ENCODE results near the gene KNL1.
"Not testable (repeated sequence)": the region's sequence is repeated elsewhere in the genome, so short reads cannot be mapped to it uniquely, and the experiment has no call there.

The KNL1 gene

GRCh38 chr15:40664909-40665308 is 70.9 kb downstream of the KNL1 start (continued):
- TF ChIP-seq ZNF571 (tag by site-specific recombination; IDR thresholded peaks at IDR 0.05) (no peak), ZXDB (tag by site-specific recombination; IDR thresholded peaks at IDR 0.05) (no peak), ZNF704 (tag by site-specific recombination; IDR thresholded peaks at IDR 0.05) (no peak), BCL11B (tag by site-specific recombination; IDR thresholded peaks at IDR 0.05; ENCODE audit: low read depth) (no peak), ZNF10 (tag by site-specific recombination; IDR thresholded peaks at IDR 0.05) (no peak), KLF8 (tag by site-specific recombination; IDR thresholded peaks at IDR 0.05) (no peak), ZNF274 (IDR thresholded peaks at IDR 0.05; ENCODE audit: low read length) (no peak), ZNF274 (tag by site-specific recombination; IDR thresholded peaks at IDR 0.05; ENCODE audit: borderline replicate concordance) (no peak), BCL6B (tag by site-specific recombination; IDR thresholded peaks at IDR 0.05) (no peak), ZNF555 (tag by site-specific recombination; conservative IDR thresholded peaks at IDR 0.05) (no peak)

- H3K36me3 ChIP-seq (ENCODE audit: control insufficient read depth in 2 of 2, insufficient read depth in 1 of 2, low read length in 2 of 2); H3K9me3 ChIP-seq (ENCODE audit: control insufficient read depth, insufficient read depth, low read depth, low read length); H3K4me1 ChIP-seq (ENCODE audit: control insufficient read depth, insufficient read depth, low read length); H3K4me3 ChIP-seq (ENCODE audit: low read depth, low read length); POLR2A ChIA-PET; H3K27ac ChIP-seq (ENCODE audit: extremely low read depth, low read depth, low read length): not testable (repeated sequence)
- CTCF ChIA-PET: interaction anchor here (0.6 kb wide), 1 partner anchor 82 kb away, joined by 3 read pairs; no protein-coding TSS in a partner anchor
Observed at GRCh38 chr15:40676290-40676689, 82.2 kb downstream of the KNL1 start.

GRCh38 chr15:40676906-40677305 is 82.9 kb downstream of the KNL1 start:
- POLR2A ChIA-PET; H3K36me3 ChIP-seq (ENCODE audit: control insufficient read depth in 2 of 2, insufficient read depth in 1 of 2, low read length in 2 of 2); H3K4me3 ChIP-seq (ENCODE audit: low read depth, low read length); H3K27ac ChIP-seq (ENCODE audit: extremely low read depth, low read depth, low read length); H3K9me3 ChIP-seq (ENCODE audit: control insufficient read depth, insufficient read depth, low read depth, low read length); H3K4me1 ChIP-seq (ENCODE audit: control insufficient read depth, insufficient read depth, low read length): not testable (repeated sequence)
- CTCF ChIA-PET: interaction anchor here (0.5 to 1.9 kb wide), 3 partner anchors 42 to 108 kb away, joined by 3 to 6 read pairs (median 4); no protein-coding TSS in a partner anchor

- no peaks in the 10 kb centered on the region for H3K36me3 ChIP-seq (ENCODE audit: control insufficient read depth in 2 of 2, insufficient read depth in 1 of 2, low read length in 2 of 2)
- H3K9me3 ChIP-seq (ENCODE audit: control insufficient read depth, insufficient read depth, low read depth, low read length): no peaks in the 10 kb centered on the region
- no peaks in the 10 kb centered on the region for H3K4me1 ChIP-seq (ENCODE audit: control insufficient read depth, insufficient read depth, low read length)
- H3K27ac ChIP-seq (ENCODE audit: extremely low read depth, low read depth, low read length): no peak overlapping the region
- ChIA-PET CTCF (interaction anchor here (0.9 to 1.6 kb wide), 3 partner anchors 10 to 102 kb away, joined by 3 to 6 read pairs (median 4); no protein-coding TSS in a partner anchor), POLR2A (interaction anchor here (0.6 kb wide), 1 partner anchor 91 kb away, joined by 5 read pairs; no protein-coding TSS in a partner anchor)
- no peak overlapping the region for H3K4me3 ChIP-seq (ENCODE audit: low read depth, low read length)
- TF ChIP-seq REPIN1 (tag by site-specific recombination; IDR thresholded peaks at IDR 0.05; ENCODE audit: low read depth): no peak
- TF ChIP-seq ZNF777 (tag by site-specific recombination; IDR thresholded peaks at IDR 0.05; ENCODE audit: borderline replicate concordance): no peak
- TF ChIP-seq FEZF1 (tag by site-specific recombination; IDR thresholded peaks at IDR 0.05): no peak
- TF ChIP-seq ATF2 (tag by site-specific recombination; IDR thresholded peaks at IDR 0.05; ENCODE audit: low read depth): no peak
- TF ChIP-seq TCF7L2 (IDR thresholded peaks at IDR 0.05; ENCODE audit: borderline replicate concordance, low read depth, low read length): no peak
- TF ChIP-seq SCRT1 (tag by site-specific recombination; IDR thresholded peaks at IDR 0.05; ENCODE audit: borderline replicate concordance): no peak
- no peak for TF ChIP-seq ZNF561 (tag by site-specific recombination; IDR thresholded peaks at IDR 0.05; ENCODE audit: borderline replicate concordance)
- no peak for TF ChIP-seq ZBTB8A (tag by site-specific recombination; IDR thresholded peaks at IDR 0.05)
- no peak for TF ChIP-seq ZSCAN23 (tag by site-specific recombination; IDR thresholded peaks at IDR 0.05)
- TF ChIP-seq ZNF488 (tag by site-specific recombination; IDR thresholded peaks at IDR 0.05): no peak
- peak; percentile 56 for TF ChIP-seq ZNF335 (tag by site-specific recombination; conservative IDR thresholded peaks at IDR 0.05)
- peak; percentile 78 for TF ChIP-seq PRDM10 (tag by site-specific recombination; IDR thresholded peaks at IDR 0.05)
Observed at GRCh38 chr15:40680151-40680550, 86.1 kb downstream of the KNL1 start.

Measured in HEK293 (cell line).